Kidney glomerular epithelial cell (primary cell): Measurements from ENCODE around the gene TSEN54.
"Not testable (repeated sequence)": the region's sequence is repeated elsewhere in the genome, so short reads cannot be mapped to it uniquely, and the experiment has no call there.

Experiments
- DNase-seq: peaks from one replicate; lab custom pipeline; 2025; lab: John Stamatoyannopoulos, UW

The TSEN54 gene

DNA sequence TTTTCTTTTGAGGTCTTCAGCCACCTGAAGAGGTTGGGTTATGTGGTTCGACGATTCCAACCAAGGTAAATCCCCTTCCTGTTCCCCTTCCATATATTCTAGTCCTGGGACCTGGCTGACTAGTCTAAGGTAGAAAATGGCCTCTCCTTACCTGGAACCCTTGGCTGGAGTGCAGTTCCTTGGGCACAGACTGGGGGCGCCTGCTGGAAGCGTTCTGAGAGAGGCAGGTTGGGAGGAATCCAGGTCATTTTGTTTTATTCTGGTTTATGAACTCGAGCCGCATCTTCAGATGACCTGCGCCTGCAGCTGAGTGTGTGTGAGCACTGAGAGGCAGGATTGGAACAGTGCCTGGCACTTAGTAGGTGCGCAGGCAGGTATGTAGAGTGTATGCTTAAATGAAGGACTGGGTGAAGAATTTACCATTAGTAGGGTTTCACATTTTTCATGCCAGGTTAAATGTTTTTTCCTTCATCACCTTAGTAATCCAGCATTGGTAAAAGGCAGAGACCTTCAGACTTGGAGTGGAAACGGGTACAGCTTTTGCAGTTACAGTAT lies 2.7 kb downstream of the TSEN54 start:
- DNase-seq, result no peak

DNA sequence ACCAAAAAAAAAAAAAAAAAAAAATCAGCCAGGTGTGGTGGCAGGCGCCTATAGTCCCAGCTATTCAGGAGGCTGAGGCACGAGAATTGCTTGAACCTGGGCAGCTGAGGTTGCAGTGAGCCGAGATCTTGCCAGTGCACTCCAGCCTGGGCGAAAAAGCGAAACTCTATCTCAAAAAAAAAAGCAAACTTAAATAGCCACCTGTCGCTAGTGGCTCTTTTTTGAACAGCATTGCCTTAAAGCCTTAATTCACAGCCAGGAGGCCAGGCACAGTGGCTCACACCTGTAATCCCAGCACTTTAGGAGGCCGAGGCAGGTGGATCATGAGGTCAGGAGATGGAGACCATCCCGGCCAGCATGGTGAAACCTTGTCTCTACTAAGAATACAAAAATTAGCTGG lies 4.1 kb downstream of the TSEN54 start:
- not testable (repeated sequence) for DNase-seq

DNA sequence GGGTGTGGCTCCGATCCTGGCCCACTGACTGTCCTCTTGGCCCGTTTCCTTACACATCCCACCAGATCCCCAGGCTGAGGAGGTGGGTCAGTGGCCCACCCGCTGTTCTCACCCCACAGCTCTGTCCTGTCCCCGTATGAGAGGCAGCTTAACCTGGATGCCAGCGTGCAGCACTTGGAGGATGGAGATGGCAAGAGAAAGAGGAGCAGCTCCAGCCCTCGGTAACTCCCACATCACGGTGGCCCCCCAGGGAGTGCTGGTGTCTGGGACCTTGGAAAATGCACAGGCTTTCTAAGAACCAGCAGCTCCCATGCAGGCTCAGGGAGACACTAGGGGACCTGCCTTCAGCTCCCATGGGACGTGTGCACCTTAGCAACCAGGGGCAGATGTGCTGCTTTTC lies 5.0 kb downstream of the TSEN54 start:
- no peak for DNase-seq

GRCh38 chr17:75521951-75522727 lies 5.8 kb downstream of the TSEN54 start:
- DNase-seq, result no peak

- no peak for DNase-seq
These were observed 7.3 kb downstream of the TSEN54 start for GRCh38 chr17:75523647-75524046.

- DNase-seq, result no peak
These were observed 8.1 kb downstream of the TSEN54 start for GRCh38 chr17:75524269-75524969.

GRCh38 chr17:75524970-75525805 lies 8.9 kb downstream of the TSEN54 start, which contains the start of gene LLGL2:
TSS of gene LLGL2 (plus strand) at chr17:75525697. CDS start at chr17:75543427, 17,730 bp downstream.
- peak; percentile 57 for DNase-seq

- DNase-seq, result no peak
These were observed 9.7 kb downstream of the TSEN54 start for GRCh38 chr17:75525806-75526554.

DNA sequence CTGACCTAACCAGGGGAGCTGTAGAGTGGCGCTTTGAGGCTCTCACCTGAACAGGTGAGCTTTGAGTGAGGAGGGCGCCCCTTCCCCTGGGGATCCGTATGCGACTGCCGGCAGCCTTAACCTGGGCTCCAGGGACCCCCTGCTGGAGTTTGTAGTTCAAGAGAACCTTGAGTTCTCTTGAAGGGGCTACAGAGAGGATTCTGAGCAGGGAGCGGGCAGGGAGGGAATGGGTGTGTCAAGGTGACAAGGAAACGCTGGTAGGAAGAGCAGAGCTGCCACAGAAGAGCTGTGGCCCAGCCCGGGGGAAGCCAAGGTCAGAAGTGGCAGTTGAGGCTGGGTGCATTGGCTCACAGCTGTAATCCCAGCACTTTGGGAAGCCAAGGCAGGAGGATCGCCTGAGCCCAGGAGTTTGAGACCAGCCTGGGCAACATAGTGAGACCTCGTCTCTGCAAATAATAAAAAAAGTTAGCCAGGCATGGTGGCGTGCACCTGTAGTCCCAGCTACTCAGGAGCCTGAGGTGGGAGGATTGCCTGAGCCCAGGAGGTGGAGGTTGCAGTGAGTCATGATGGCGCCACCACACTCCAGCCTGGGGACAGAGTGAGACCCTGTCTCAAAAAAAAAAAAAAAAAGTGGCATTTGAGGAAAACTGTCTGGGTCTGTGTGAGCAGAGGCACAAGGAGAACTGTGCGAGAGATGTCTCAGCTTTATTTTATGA lies 10.4 kb downstream of the TSEN54 start:
- no peak for DNase-seq

DNA sequence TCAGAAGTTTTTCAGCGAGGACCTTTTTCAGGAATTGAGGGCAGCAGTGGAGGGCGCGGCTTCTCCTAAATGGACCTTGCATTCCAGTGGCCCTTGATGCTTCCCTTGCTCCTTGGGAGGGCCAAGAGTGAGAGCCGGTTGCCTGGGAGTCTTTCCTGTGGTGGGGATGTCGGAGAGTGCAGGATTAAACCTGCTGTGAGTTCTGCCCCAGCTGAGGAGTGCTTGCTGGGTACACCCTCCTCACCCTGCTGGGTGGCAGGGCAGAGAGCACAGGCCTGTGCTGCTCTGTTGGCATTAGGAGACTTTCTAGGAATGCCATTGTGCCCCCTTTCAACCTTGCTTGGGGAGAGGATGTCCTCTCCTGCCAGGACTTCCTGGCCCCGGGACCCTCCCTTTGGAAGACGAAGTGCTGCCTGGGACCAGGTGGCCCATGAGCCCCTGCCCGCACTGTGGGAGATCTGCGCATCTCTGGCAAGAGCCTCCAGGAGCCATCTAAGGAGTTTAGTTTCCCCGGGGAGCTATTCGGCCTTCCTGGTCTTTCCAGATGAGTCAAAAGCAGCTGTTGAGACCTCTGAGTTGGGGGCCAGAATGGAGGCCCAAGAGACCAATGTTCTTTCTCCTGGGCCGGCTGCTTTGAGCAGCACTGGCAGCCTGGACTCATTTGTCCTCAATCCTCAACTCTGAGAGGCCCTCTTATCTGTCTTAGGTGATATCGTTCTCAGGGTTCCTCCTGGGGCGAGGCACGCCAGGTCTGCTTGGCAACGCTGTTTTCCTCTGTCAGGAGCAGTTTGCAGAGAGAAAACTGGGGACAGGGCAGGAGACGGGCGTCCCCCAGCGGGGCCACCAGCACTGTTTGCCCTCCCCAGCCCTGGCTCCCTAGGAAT lies 14.8 kb downstream of the TSEN54 start:
- no peak for DNase-seq

DNA sequence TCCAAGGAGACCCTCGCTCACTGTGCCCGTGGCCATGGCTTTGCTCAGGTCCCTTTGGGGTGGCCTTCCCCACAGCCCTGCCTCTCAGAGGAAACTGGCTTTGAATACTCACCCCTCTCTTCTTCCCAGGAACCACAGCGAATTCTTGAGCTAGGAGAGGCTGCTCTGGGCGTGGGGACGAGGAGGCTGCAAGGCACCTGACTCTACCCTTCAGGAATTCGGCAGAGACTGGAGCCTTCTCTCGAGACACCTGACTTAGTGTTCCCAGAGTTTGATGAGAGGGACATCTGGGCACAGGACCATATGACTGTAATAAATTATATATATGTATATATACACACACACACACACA lies 15.4 kb downstream of the TSEN54 start:
- DNase-seq, result no peak

- DNase-seq, result no peak
These were observed 18.8 kb downstream of the TSEN54 start for GRCh38 chr17:75535119-75535537.

DNA sequence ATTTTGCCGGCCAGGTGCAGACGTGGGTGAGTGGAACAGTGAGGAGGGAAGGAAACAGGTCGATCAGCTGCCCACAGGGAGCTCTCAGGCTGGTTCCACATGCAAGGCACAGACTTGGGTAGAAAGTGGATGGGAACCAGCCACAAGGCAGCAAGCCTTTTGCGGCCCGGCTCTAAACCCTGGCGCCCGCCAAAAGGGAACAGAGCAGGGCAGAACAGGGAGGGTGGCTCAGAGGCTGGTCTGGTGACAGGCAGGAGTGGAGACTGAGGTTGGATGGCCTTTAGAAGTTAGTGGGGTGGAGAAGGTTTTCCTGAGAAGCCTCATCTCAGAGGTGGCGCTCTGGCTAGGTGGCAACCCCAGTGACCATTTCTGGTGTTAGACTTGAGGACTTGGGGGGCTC lies 19.5 kb downstream of the TSEN54 start:
- DNase-seq, result no peak

GRCh38 chr17:75536366-75536765 lies 20.0 kb downstream of the TSEN54 start:
- DNase-seq, result no peak

GRCh38 chr17:75539967-75540729 lies 23.8 kb downstream of the TSEN54 start:
- no peak for DNase-seq

GRCh38 chr17:75540923-75541503 lies 24.7 kb downstream of the TSEN54 start:
- no peak for DNase-seq

DNA sequence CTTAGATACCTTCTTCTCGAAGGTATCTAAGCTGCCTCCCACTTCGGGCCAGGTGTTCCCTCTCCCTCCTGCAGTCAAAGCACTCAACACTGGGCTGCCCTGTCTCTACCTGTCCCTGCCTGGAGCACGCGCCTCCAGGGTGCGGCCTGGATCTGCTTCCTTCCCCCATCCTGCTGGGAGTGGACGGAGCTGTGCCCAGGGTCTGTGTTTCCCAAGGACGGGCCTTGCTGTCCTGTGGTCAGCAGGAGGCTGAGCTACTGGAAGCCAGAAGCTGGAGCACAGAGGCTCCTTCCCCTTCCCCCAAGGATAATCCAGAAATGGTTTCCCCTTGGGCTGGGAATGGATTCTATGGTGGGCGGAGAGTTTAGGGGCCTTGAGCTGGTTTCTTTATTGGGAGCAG lies 25.9 kb downstream of the TSEN54 start:
- DNase-seq, result no peak

- DNase-seq, result no peak
These were observed 26.5 kb downstream of the TSEN54 start for GRCh38 chr17:75542728-75543336.
